ENCODE measurements around the gene CERT1.
A peak's percentile ranks its signal among the peaks of the same experiment; 100 is the strongest.
"Not testable (repeated sequence)": the region's sequence is repeated elsewhere in the genome, so short reads cannot be mapped to it uniquely, and the experiment has no call there.

The CERT1 gene

GRCh38 chr5:75522025-75522424 is 10.6 kb upstream of the CERT1 start:
- DNase-seq, result no peak

- DNase-seq, result no peak
Observed at GRCh38 chr5:75521195-75521594, 9.8 kb upstream of the CERT1 start.

GRCh38 chr5:75519761-75520160 is 8.3 kb upstream of the CERT1 start:
- DNase-seq, result no peak

GRCh38 chr5:75514323-75514722 is 2.9 kb upstream of the CERT1 start:
- DNase-seq, result no peak

- DNase-seq, result no peak
Observed at GRCh38 chr5:75513841-75514240, 2.4 kb upstream of the CERT1 start.

GRCh38 chr5:75512383-75513074 is 1.1 kb upstream of the CERT1 start:
- DNase-seq, result no peak

GRCh38 chr5:75510836-75511434 is 494 bp downstream of the CERT1 start:
- peak; percentile 48 for DNase-seq

- no peak for DNase-seq
Observed at GRCh38 chr5:75510417-75510835, 1.0 kb downstream of the CERT1 start.

GRCh38 chr5:75509956-75510355 is 1.5 kb downstream of the CERT1 start:
- DNase-seq, result no peak

- DNase-seq, result no peak
Observed at GRCh38 chr5:75509546-75509945, 1.9 kb downstream of the CERT1 start.

- DNase-seq, result no peak
Observed at GRCh38 chr5:75507841-75508240, 3.6 kb downstream of the CERT1 start.

- DNase-seq, result not testable (repeated sequence)
Observed at GRCh38 chr5:75505112-75505511, 6.3 kb downstream of the CERT1 start.

- DNase-seq, result not testable (repeated sequence)
Observed at GRCh38 chr5:75498875-75499274, 12.6 kb downstream of the CERT1 start.

GRCh38 chr5:75498208-75498777 is 13.1 kb downstream of the CERT1 start:
- DNase-seq, result no peak

GRCh38 chr5:75496026-75496425 is 15.4 kb downstream of the CERT1 start:
- DNase-seq, result no peak

- no peak for DNase-seq
Observed at GRCh38 chr5:75491621-75492020, 19.8 kb downstream of the CERT1 start.

GRCh38 chr5:75489847-75490246 is 21.6 kb downstream of the CERT1 start:
- not testable (repeated sequence) for DNase-seq

GRCh38 chr5:75484605-75485004 is 26.8 kb downstream of the CERT1 start:
- DNase-seq, result no peak

GRCh38 chr5:75482482-75482881 is 28.9 kb downstream of the CERT1 start:
- DNase-seq, result no peak

- DNase-seq, result no peak
Observed at GRCh38 chr5:75481024-75481423, 30.4 kb downstream of the CERT1 start.

- DNase-seq, result no peak
Observed at GRCh38 chr5:75475364-75475763, 36.1 kb downstream of the CERT1 start.

- no peak for DNase-seq
Observed at GRCh38 chr5:75473463-75473862, 38.0 kb downstream of the CERT1 start.

GRCh38 chr5:75472973-75473372 is 38.5 kb downstream of the CERT1 start:
- no peak for DNase-seq

- DNase-seq, result no peak
Observed at GRCh38 chr5:75471193-75471592, 40.2 kb downstream of the CERT1 start.

GRCh38 chr5:75469017-75469416 is 42.4 kb downstream of the CERT1 start:
- DNase-seq, result no peak
